ENCODE measurements around the gene VSTM2L.
"Not testable (repeated sequence)": the region's sequence is repeated elsewhere in the genome, so short reads cannot be mapped to it uniquely, and the experiment has no call there.

VSTM2L gene, protein sequence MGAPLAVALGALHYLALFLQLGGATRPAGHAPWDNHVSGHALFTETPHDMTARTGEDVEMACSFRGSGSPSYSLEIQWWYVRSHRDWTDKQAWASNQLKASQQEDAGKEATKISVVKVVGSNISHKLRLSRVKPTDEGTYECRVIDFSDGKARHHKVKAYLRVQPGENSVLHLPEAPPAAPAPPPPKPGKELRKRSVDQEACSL

DNA sequence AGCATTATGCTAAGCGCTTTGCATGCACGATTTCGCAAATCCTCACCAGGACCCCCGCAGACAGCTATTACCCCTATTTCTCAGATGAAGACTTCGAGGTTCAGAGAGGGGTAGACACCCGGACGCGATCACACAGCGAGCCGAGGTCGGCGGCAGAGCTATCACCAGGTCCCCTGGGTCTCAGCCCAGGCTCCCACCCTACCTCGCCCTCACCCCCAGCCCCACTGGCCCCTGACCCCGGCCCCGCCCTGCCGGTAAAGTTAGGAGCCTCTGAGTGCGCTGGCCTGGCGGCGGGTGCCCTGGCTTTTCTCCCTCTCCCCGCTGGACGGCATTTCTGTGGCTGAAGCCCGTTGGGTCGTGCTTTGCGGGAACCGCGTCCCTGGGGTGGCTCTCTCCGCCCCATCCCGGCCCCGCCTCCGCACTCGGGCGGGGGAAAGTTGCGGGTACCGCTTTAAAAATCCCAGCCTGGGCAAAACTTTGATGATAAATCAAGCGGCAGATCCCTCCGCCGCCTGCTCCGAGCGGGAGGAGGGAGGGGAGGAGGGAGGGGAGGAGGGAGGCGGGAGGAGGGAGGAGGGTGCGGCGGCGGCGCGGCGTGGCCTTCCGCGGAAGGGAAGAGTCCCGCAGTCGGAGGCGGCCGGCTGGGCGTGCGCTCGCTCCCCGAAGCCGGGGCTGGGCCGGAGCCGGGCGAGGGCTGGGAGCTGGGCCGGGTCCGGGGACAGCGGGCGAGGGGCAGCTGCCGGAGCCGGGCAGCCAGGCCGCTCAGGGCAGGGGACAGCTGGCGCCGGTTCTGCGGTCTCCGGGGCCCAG is at the start of gene VSTM2L:
Gene VSTM2L, plus strand, starts transcription at position 624 of the 810 bp plus-strand sequence. CDS start 224 bp downstream, outside the sequence.
- Histone ChIP-seq H3K36me3 (ENCODE audit: low read depth) (no peaks in the 10 kb centered on the region), H3K9me3 (ENCODE audit: severe bottlenecking) (no peaks in the 10 kb centered on the region), H3K27ac (ENCODE audit: poor library complexity, severe bottlenecking) (no peak within 1 kb of the TSS), H3K27me3 (ENCODE audit: insufficient read depth, poor library complexity, severe bottlenecking) (peaks cover 5% of the 10 kb centered on the region), H3K4me3 (ENCODE audit: severe bottlenecking) (peak within 1 kb of the TSS; percentile 44), H3K4me1 (ENCODE audit: insufficient read depth, poor library complexity, severe bottlenecking) (peaks cover 26% of the 10 kb centered on the region)
- TF ChIP-seq, protein P1, sequence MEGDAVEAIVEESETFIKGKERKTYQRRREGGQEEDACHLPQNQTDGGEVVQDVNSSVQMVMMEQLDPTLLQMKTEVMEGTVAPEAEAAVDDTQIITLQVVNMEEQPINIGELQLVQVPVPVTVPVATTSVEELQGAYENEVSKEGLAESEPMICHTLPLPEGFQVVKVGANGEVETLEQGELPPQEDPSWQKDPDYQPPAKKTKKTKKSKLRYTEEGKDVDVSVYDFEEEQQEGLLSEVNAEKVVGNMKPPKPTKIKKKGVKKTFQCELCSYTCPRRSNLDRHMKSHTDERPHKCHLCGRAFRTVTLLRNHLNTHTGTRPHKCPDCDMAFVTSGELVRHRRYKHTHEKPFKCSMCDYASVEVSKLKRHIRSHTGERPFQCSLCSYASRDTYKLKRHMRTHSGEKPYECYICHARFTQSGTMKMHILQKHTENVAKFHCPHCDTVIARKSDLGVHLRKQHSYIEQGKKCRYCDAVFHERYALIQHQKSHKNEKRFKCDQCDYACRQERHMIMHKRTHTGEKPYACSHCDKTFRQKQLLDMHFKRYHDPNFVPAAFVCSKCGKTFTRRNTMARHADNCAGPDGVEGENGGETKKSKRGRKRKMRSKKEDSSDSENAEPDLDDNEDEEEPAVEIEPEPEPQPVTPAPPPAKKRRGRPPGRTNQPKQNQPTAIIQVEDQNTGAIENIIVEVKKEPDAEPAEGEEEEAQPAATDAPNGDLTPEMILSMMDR (IDR thresholded peaks at IDR 0.05; ENCODE audit: poor library complexity, severe bottlenecking): peak; percentile 30
- DNase-seq (ENCODE audit: low spot score): peak; percentile 85
- peak; percentile 8 for ATAC-seq (ENCODE audit: low read depth)

DNA sequence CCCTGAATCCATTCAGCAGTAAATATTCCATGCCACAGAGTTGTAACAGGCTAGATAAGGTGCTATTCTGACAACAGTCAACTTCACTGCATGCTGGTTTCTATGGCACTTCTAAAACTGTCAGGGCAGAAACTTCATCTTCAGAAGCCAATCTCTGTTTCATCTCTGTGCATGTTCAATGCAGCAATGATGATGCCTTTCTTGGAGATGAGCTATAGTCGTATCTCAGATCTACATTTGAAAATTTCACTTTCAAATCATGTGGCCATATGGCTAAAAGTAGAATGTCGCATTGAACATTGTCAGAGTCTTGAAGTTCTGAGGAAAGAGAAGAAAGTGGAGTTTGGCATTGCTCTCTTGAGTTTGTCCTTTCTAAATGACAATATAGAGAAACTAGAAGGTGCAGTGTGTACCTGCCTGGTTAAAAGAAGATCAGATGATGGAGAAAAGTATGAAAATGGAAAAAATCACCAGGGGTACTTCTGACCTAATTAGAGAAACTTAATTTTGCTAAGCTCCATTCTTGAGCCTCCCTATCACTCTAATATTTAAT is 49.0 kb upstream of the VSTM2L start:
- no peak for DNase-seq (ENCODE audit: low spot score)
- Histone ChIP-seq H3K4me1 (ENCODE audit: insufficient read depth, poor library complexity, severe bottlenecking) (no peaks in the 10 kb centered on the region), H3K9me3 (ENCODE audit: severe bottlenecking) (no peaks in the 10 kb centered on the region), H3K36me3 (ENCODE audit: low read depth) (peaks cover 18% of the 10 kb centered on the region; the same call in 1 of the 2 replicates), H3K4me3 (ENCODE audit: severe bottlenecking) (no peak overlapping the region), H3K27ac (ENCODE audit: poor library complexity, severe bottlenecking) (no peak overlapping the region), H3K27me3 (ENCODE audit: insufficient read depth, poor library complexity, severe bottlenecking) (no peaks in the 10 kb centered on the region)
- TF ChIP-seq, protein P1 (IDR thresholded peaks at IDR 0.05; ENCODE audit: poor library complexity, severe bottlenecking): no peak
- no peak for ATAC-seq (ENCODE audit: low read depth)

DNA sequence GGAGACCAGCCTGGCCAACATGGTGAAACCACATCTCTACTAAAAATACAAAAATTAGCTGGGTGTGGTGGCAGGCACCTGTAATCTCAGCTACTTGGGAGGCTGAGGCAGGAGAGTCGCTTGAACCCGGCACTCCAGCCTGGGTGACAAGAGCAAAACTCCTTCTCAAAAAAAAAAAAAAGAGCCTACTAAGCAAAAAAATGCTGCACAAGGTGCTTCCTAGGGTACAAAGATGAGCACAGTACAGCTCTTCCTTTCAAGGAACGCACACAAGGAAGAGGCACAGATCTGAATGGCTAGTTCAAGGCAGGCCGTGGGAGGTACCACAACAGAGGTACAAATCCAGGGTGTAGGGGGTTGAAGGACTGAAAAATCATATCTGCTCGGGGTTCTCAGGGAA is 46.9 kb upstream of the VSTM2L start:
- H3K36me3 ChIP-seq (ENCODE audit: low read depth): peaks cover 29% of the 10 kb centered on the region
- H3K9me3 ChIP-seq (ENCODE audit: severe bottlenecking); DNase-seq (ENCODE audit: low spot score); H3K27ac ChIP-seq (ENCODE audit: poor library complexity, severe bottlenecking); H3K4me3 ChIP-seq (ENCODE audit: severe bottlenecking); H3K27me3 ChIP-seq (ENCODE audit: insufficient read depth, poor library complexity, severe bottlenecking); ATAC-seq (ENCODE audit: low read depth); H3K4me1 ChIP-seq (ENCODE audit: insufficient read depth, poor library complexity, severe bottlenecking): not testable (repeated sequence)

DNA sequence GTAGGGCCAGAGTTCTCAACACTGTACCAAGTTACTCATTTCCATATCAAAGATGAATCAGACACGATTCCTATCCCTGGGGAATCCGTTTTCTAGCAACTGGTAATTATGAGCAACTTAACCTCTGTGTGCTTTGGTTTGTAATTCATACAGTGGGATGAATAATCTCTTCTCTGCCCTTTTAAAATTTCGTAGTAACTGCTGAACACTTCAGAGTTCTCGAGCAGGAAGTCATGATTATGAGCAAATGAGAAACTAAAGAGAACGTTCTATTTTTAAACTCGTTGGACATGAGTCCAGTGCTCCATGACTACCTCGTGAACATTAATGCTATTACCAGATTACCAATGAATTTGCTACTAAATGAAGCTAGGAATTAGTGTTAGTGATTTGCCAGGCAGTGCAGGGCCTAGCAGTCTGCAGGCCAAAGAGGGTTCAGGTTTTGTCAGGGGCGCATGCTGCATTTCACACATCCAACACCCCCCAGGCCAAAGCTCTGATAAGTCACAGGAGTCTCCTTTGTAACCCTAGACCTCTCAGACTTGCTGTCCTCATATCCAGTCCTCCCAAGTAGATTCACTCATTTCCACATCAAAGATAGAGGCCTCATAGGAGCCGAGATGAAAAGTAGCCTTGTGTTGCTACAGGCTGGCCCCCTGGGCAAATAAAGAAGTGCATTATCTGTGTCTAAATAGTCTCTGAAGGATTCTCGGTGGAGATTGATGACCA is 45.8 kb upstream of the VSTM2L start:
- H3K4me3 ChIP-seq (ENCODE audit: severe bottlenecking): no peak overlapping the region
- H3K9me3 ChIP-seq (ENCODE audit: severe bottlenecking): no peaks in the 10 kb centered on the region
- no peaks in the 10 kb centered on the region for H3K4me1 ChIP-seq (ENCODE audit: insufficient read depth, poor library complexity, severe bottlenecking)
- DNase-seq (ENCODE audit: low spot score) (no peak), ATAC-seq (ENCODE audit: low read depth) (no peak)
- peaks cover 30% of the 10 kb centered on the region for H3K36me3 ChIP-seq (ENCODE audit: low read depth)
- no peaks in the 10 kb centered on the region for H3K27me3 ChIP-seq (ENCODE audit: insufficient read depth, poor library complexity, severe bottlenecking)
- no peak overlapping the region for H3K27ac ChIP-seq (ENCODE audit: poor library complexity, severe bottlenecking)
- TF ChIP-seq, protein P1 (IDR thresholded peaks at IDR 0.05; ENCODE audit: poor library complexity, severe bottlenecking): no peak
